Stimulated activated CD8-positive, alpha-beta memory T cell treated with anti-CD3 and anti-CD28 coated beads, Interleukin-7, amount 100 ng/mL, for 1 hour (primary cell): ENCODE measurements around the gene SDHAF3.

Source experiments
- DNase-seq, 2 donors: peaks; one replicate each; pipeline ENCODE4 v3.0.0-alpha.2; 2020; ENCODE audit warnings: low read depth in 2 of 2

SDHAF3 gene

GRCh38 chr7:97218767-97219166 is 101.3 kb downstream of the SDHAF3 start:
- no peak for DNase-seq

GRCh38 chr7:97219237-97219636 is 101.7 kb downstream of the SDHAF3 start:
- DNase-seq = no peak

- DNase-seq = no peak
Measured at GRCh38 chr7:97224316-97224715, 106.8 kb downstream of the SDHAF3 start.

DNA sequence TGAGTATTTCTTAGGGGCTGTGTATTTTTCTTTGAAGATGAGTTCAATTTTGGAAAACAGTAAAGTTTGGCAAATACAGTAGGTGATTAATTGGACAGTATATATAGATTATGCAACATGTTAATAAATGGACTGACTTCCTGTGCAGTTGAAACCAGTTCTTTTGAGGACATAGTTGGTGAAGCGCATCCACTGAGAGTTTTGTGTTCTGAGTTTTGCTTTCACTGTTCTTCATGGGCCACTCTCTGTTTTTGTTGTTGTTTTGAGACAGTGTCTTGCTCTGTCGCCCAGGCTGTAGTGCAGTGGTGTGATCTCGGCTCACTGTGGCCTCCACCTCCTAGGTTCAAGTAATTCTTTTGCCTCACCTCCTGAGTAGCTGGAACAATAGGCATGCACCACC is 109.0 kb downstream of the SDHAF3 start:
- no peak for DNase-seq
